Heart right ventricle (tissue), 16 donors: Measurements from ENCODE around the gene RTL9. TPM values are rescaled to one million over a fixed set of nuclear protein-coding genes. Genes with fewer than 3 reads are reported as not detected.

Source experiments
- ATAC-seq, 8 donors: fragments of 200-7000 bp; cut with Tn5 transposase; one replicate each; pipeline ENCODE4 v1.9.1; 2020; ENCODE audit warnings: mild to moderate bottlenecking in 8 of 8, moderate library complexity in 8 of 8, moderate number of reproducible peaks in 1 of 8
- DNase-seq, 2 donors: peaks; one replicate each; pipeline ENCODE4 v3.0.0-alpha.2; 2020
- H3K27ac ChIP-seq, 10 donors: fragments of 200-600 bp; sonication (generic) in 2 of 10; one replicate each; pipeline versions ENCODE4 v1.5.0 to v1.8.0; 2020 to 2022; ENCODE audit warnings: mild to moderate bottlenecking in 3 of 10
- H3K27me3 ChIP-seq, 7 donors: fragments of 200-600 bp; one replicate each; pipeline ENCODE4 v1.8.0; 2021 to 2022; ENCODE audit warnings: mild to moderate bottlenecking in 2 of 7
- H3K36me3 ChIP-seq, 9 donors: fragments of 200-600 bp; sonication (generic) in 1 of 9; one replicate each; pipeline versions ENCODE4 v1.5.0 to v1.8.0; 2020 to 2022; ENCODE audit warnings: mild to moderate bottlenecking in 2 of 9
- H3K4me1 ChIP-seq, 9 donors: fragments of 200-600 bp; sonication (generic) in 1 of 9; one replicate each; pipeline versions ENCODE4 v1.5.0 to v1.8.0; 2020 to 2022; ENCODE audit warnings: mild to moderate bottlenecking in 4 of 9
- H3K4me3 ChIP-seq, 10 donors: fragments of 200-600 bp; sonication (generic) in 2 of 10; one replicate each; pipeline versions ENCODE4 v1.5.0 to v1.8.0; 2020 to 2022; ENCODE audit warnings: mild to moderate bottlenecking in 7 of 10, moderate library complexity in 2 of 10
- H3K9me3 ChIP-seq, 11 donors: fragments of 200-600 bp in 10 of 11; sonication (generic) in 2 of 11; one replicate each; pipeline versions ENCODE4 v1.5.0 to v1.8.0; 2013 to 2022; ENCODE audit warnings: mild to moderate bottlenecking in 2 of 11, control low read depth in 1 of 11, moderate library complexity in 1 of 11
- CTCF ChIP-seq, 9 donors: fragments of 200-600 bp; sonication (generic) in 2 of 9; IDR thresholded peaks; one replicate each; pipeline versions ENCODE4 v1.5.0 to v1.8.0; 2021 to 2022; ENCODE audit warnings: antibody characterized with exemption in 9 of 9, mild to moderate bottlenecking in 5 of 9, moderate library complexity in 1 of 9
- WGBS, 2 donors: extraction: QIAGEN DNeasy Blood & Tissue Kit; methylation state at CpG; one replicate each; pipeline ENCODE4 v1.1.7; 2013; ENCODE audit warnings: inconsistent platforms in 1 of 2; 5-methylcytosine and 5-hydroxymethylcytosine counted together
- intact Hi-C, 10 donors: fragments of 100-400 bp; cut with DNase I; formaldehyde crosslinking; loops; one replicate each; pipeline versions ENCODE4 v1.11.1 to v1.14.2; 2022
- polyA plus RNA-seq, 2 donors: library from polyadenylated mRNA; stranded (reverse); fragments of 200-250 nt; gene quantifications; one replicate each; pipeline ENCODE4 v1.2.3, GENCODE V29; 2013
- total RNA-seq, 10 donors: library from RNA; stranded (reverse); fragmentation: NEBNext Ultra II Directional in 3 of 10; extraction: Animal tissue kit (Norgen Biotek cat#: 25700) in 3 of 10; gene quantifications; one replicate each; pipeline versions ENCODE4 v1.2.1 to v1.2.4, GENCODE V29; 2021 to 2023
- donor health status: Arrhythmogenic right ventricular cardiomyopathy.
- donor health status: ischemic (EF 13 %, LVEDD 7.1; RV severe dilation, severe dysfunction).
- donor health status: healthy with polysubstance abuse.
- donor health status: DM: no; HTN: yes; CAD: no.
- donor health status: DM: no; HTN: no; CAD: no.
- donor health status: ischemic (EF 25% LVEDD 6.9; RV normal size, moderate dysfunction).
- donor health status: ischemic (EF 25% LVEDD 5.7; RV mildly dilated, moderate dysfunction).
- donor health status: healthy.
- donor health status: DM: yes; HTN: yes; CAD: no.
- donor health status: Ischemic cardiomyopathy.
- donor health status: ischemic (EF 35%, LVEDD 5.7; RV mildly dilated, moderate dysfunction).
- donor health status: nonischemic (EF 11% LVEDD 7.7; RV severe dilation, severe dysfunction).
- donor health status: DM: yes; HTN: yes; CAD: no.
- donor health status: PGD.
- donor health status: ischemic (EF 29% LVEDD 5.4; RV normal size, mild dysfunction).
- donor health status: nonischemic (EF 23%, LVEDD 6.1; RV moderate dilation, normal function).

RTL9 gene
- total and polyA plus RNA-seq, 12 donors, result 0.29 to 1.2 (median 0.64) TPM

GRCh38 chrX:110374559-110374958, 15.9 kb downstream of the RTL9 start:
- Histone ChIP-seq H3K27me3 (peaks cover 0 to 54% (median 0%) of the 10 kb centered on the region in 7 donors), H3K4me3 (no peak overlapping the region), H3K4me1 (no peaks in the 10 kb centered on the region), H3K36me3 (no peaks in the 10 kb centered on the region), H3K27ac (no peak overlapping the region), H3K9me3 (no peaks in the 10 kb centered on the region)
- WGBS, 2 donors, result 58 to 63% methylated on average over 1 of the region's 1 CpG
- no peak for DNase-seq
- intact Hi-C loops, result no loop called here
- ATAC-seq, result no peak
- no peak for TF ChIP-seq CTCF (IDR thresholded peaks at IDR 0.05)

GRCh38 chrX:110381216-110381615, 22.6 kb downstream of the RTL9 start:
- 61 to 62% methylated on average over 2 of the region's 2 CpGs for WGBS, 2 donors
- no peak for DNase-seq
- Histone ChIP-seq H3K9me3 (no peaks in the 10 kb centered on the region), H3K27me3 (peaks cover 0 to 38% (median 0%) of the 10 kb centered on the region in 7 donors), H3K4me1 (peaks cover 0 to 4% (median 0%) of the 10 kb centered on the region in 9 donors), H3K27ac (no peak overlapping the region), H3K4me3 (no peak overlapping the region), H3K36me3 (no peaks in the 10 kb centered on the region)
- intact Hi-C loops, result no loop called here
- no peak for TF ChIP-seq CTCF (IDR thresholded peaks at IDR 0.05)
- no peak for ATAC-seq

GRCh38 chrX:110383414-110383813, 24.8 kb downstream of the RTL9 start:
- DNase-seq (no peak), ATAC-seq (peak in 1 of 8 donors; percentile 49)
- no peaks in the 10 kb centered on the region for H3K36me3 ChIP-seq
- H3K9me3 ChIP-seq, result no peaks in the 10 kb centered on the region
- no peak overlapping the region for H3K4me3 ChIP-seq
- H3K27me3 ChIP-seq, result peaks cover 0 to 46% (median 0%) of the 10 kb centered on the region in 7 donors
- peaks cover 0 to 4% (median 0%) of the 10 kb centered on the region in 9 donors for H3K4me1 ChIP-seq
- TF ChIP-seq CTCF (IDR thresholded peaks at IDR 0.05), result no peak
- WGBS, 2 donors, result 53 to 65% methylated on average over 2 of the region's 2 CpGs
- no peak overlapping the region for H3K27ac ChIP-seq
- intact Hi-C loops, result no loop called here

- no peaks in the 10 kb centered on the region for H3K36me3 ChIP-seq
- no peaks in the 10 kb centered on the region for H3K9me3 ChIP-seq
- no peak for TF ChIP-seq CTCF (IDR thresholded peaks at IDR 0.05)
- no peak for DNase-seq
- H3K4me3 ChIP-seq, result no peak overlapping the region
- H3K27me3 ChIP-seq, result peaks cover 0 to 47% (median 0%) of the 10 kb centered on the region in 7 donors
- WGBS, 2 donors, result 92% methylated on average over 2 of the region's 2 CpGs
- H3K4me1 ChIP-seq, result peaks cover 0 to 4% (median 0%) of the 10 kb centered on the region in 9 donors
- intact Hi-C loops, result no loop called here
- H3K27ac ChIP-seq, result no peak overlapping the region
- ATAC-seq, result no peak
Observed at GRCh38 chrX:110384490-110384889, 25.8 kb downstream of the RTL9 start.
